Ishikawa (cell line): ENCODE measurements around the gene UQCC3.

Experiments used
- CEBPB ChIP-seq: IDR thresholded peaks from 2 replicates; pipeline ENCODE4 v1.6.1; 2012
- CREB1 ChIP-seq: IDR thresholded peaks from 2 replicates; pipeline ENCODE4 v1.6.1; 2012; ENCODE audit warnings: low read depth
- EP300 ChIP-seq: IDR thresholded peaks from 2 replicates; pipeline ENCODE4 v1.6.1; 2012; ENCODE audit warnings: borderline replicate concordance
- RAD21 ChIP-seq: IDR thresholded peaks from 2 replicates; pipeline ENCODE4 v1.6.1; 2012; ENCODE audit warnings: low read depth
- REST ChIP-seq: IDR thresholded peaks from 2 replicates; pipeline ENCODE4 v1.6.1; 2012; ENCODE audit warnings: low read depth, mild to moderate bottlenecking
- TCF12 ChIP-seq: IDR thresholded peaks from 2 replicates; pipeline ENCODE4 v1.6.1; 2012; ENCODE audit warnings: low read depth
- TEAD4 ChIP-seq: IDR thresholded peaks from 2 replicates; pipeline ENCODE4 v1.6.1; 2012
- YY1 ChIP-seq: IDR thresholded peaks from 2 replicates; pipeline ENCODE4 v1.6.1; 2012; ENCODE audit warnings: low read depth
- ZBTB7A ChIP-seq: IDR thresholded peaks from 2 replicates; pipeline ENCODE4 v1.6.1; 2012; ENCODE audit warnings: low read depth

GRCh38 chr11:62680825-62681240, 9.4 kb downstream of the UQCC3 start:
- TF ChIP-seq TCF12: no peak
- TF ChIP-seq YY1: no peak
- TF ChIP-seq EP300: no peak
- TF ChIP-seq TEAD4: no peak
- TF ChIP-seq CREB1: no peak
- no peak for TF ChIP-seq ZBTB7A
- peak; percentile 81 for TF ChIP-seq RAD21
- TF ChIP-seq CEBPB: no peak
- no peak for TF ChIP-seq REST
